IMR-90 (cell line): ENCODE data around the gene COQ8A. TPM values are rescaled to one million over a fixed set of nuclear protein-coding genes. Genes with fewer than 3 reads are reported as not detected.

Experiments
- ATAC-seq: fragments of 200-7000 bp; cut with Tn5 transposase; 2 replicates; pipeline ENCODE4 v1.9.1; 2020; ENCODE audit warnings: low read depth, mild to moderate bottlenecking, moderate library complexity
- BruUV-seq: library from RNA; stranded (reverse); fragments of 400-500 nt; replicated peaks from 2 replicates; lab custom pipeline; 2021; lab: Mats Ljungman, UMichigan
- CTCF ChIA-PET: fragments of 300-600 bp; formaldehyde crosslinking; extraction: SDS; loops from one replicate; lab custom pipeline; 2021; ENCODE audit warnings: antibody characterized with exemption; lab: Yijun Ruan, JAX
- POLR2A ChIA-PET: fragments of 300-600 bp; sonication (Branson Sonifier 250); formaldehyde crosslinking; loops from one replicate; lab custom pipeline; 2022; ENCODE audit warnings: antibody characterized with exemption; ENCODE audit not compliant: unreplicated experiment; lab: Charles Lee
- DNase-seq: peaks from one replicate; pipeline ENCODE4 v3.0.0; 2013
- H2AFZ ChIP-seq: replicated peaks from 2 replicates; pipeline ENCODE3; 2013; ENCODE audit warnings: low read length, mild to moderate bottlenecking; ENCODE audit not compliant: poor library complexity
- H2AK5ac ChIP-seq: 2 replicates; pipeline ENCODE4 v1.6.1; 2013; ENCODE audit warnings: low read depth, low read length, inconsistent platforms
- H2AK9ac ChIP-seq: replicated peaks from 2 replicates; pipeline ENCODE3; 2013; ENCODE audit warnings: mild to moderate bottlenecking, low read depth, low read length, moderate library complexity; ENCODE audit not compliant: poor library complexity
- H2BK120ac ChIP-seq: 2 replicates; pipeline ENCODE4 v1.6.1; 2013; ENCODE audit warnings: low read depth, low read length, inconsistent platforms
- H2BK15ac ChIP-seq: 3 replicates; pipeline ENCODE4 v1.6.1; 2013; ENCODE audit warnings: low read depth, low read length, inconsistent platforms
- H2BK20ac ChIP-seq: 2 replicates; pipeline ENCODE4 v1.6.1; 2013; ENCODE audit warnings: low read depth, mild to moderate bottlenecking, inconsistent platforms, low read length, moderate library complexity
- H2BK5ac ChIP-seq: 2 replicates; pipeline ENCODE4 v1.6.1; 2013; ENCODE audit warnings: mild to moderate bottlenecking, low read depth, low read length, inconsistent platforms; ENCODE audit not compliant: poor library complexity, severe bottlenecking
- H3K14ac ChIP-seq: replicated peaks from 2 replicates; pipeline ENCODE4 v1.6.1; 2013; ENCODE audit warnings: low read depth, low read length, inconsistent platforms
- H3K18ac ChIP-seq: 2 replicates; pipeline ENCODE4 v1.6.1; 2013; ENCODE audit warnings: low read depth, low read length, control low read depth
- H3K23ac ChIP-seq: 2 replicates; pipeline ENCODE4 v1.6.1; 2013; ENCODE audit warnings: low read depth, low read length, inconsistent platforms
- H3K27ac ChIP-seq: 2 replicates; pipeline ENCODE4 v1.5.1; 2013; ENCODE audit warnings: mild to moderate bottlenecking, control low read depth, low read length; ENCODE audit not compliant: insufficient read depth
- H3K27me3 ChIP-seq: 2 replicates; pipeline ENCODE4 v1.6.1; 2013; ENCODE audit warnings: low read length; ENCODE audit not compliant: control insufficient read depth, insufficient read depth
- H3K36me3 ChIP-seq: 2 replicates; pipeline ENCODE4 v1.6.1; 2013; ENCODE audit warnings: low read length, mixed read lengths; ENCODE audit not compliant: control insufficient read depth, insufficient read depth
- H3K4ac ChIP-seq: 2 replicates; pipeline ENCODE4 v1.6.1; 2013; ENCODE audit warnings: low read depth, low read length, inconsistent platforms
- H3K4me1 ChIP-seq: 2 replicates; pipeline ENCODE4 v1.6.1; 2013; ENCODE audit warnings: low read length, mixed read lengths; ENCODE audit not compliant: control insufficient read depth, insufficient read depth
- H3K4me2 ChIP-seq: 2 replicates; pipeline ENCODE4 v1.6.1; 2013; ENCODE audit warnings: low read depth, mild to moderate bottlenecking, control low read depth, low read length, moderate library complexity
- H3K4me3 ChIP-seq: 2 replicates; pipeline ENCODE4 v1.5.1; 2013; ENCODE audit warnings: low read depth, mild to moderate bottlenecking, control low read depth, low read length, moderate library complexity; ENCODE audit not compliant: insufficient read depth
- H3K56ac ChIP-seq: 2 replicates; pipeline ENCODE4 v1.6.1; 2013; ENCODE audit warnings: low read length, inconsistent platforms; ENCODE audit not compliant: insufficient read depth; ENCODE audit errors: extremely low read depth
- H3K79me1 ChIP-seq, 2 experiments: 2 replicates each; pipeline ENCODE4 v1.6.1; 2013; ENCODE audit warnings: low read length in 2 of 2, inconsistent platforms in 1 of 2, low read depth in 1 of 2
- H3K9ac ChIP-seq: 2 replicates; pipeline ENCODE4 v1.6.1; 2013; ENCODE audit warnings: low read depth, low read length, control low read depth
- H3K9me1 ChIP-seq: 2 replicates; pipeline ENCODE4 v1.6.1; 2013; ENCODE audit warnings: low read length, inconsistent platforms; ENCODE audit not compliant: insufficient read depth
- H3K9me3 ChIP-seq: 2 replicates; pipeline ENCODE4 v1.6.1; 2013; ENCODE audit warnings: low read length; ENCODE audit not compliant: control insufficient read depth, insufficient read depth
- H4K20me1 ChIP-seq: 2 replicates; pipeline ENCODE4 v1.6.1; 2013; ENCODE audit warnings: low read length, inconsistent platforms; ENCODE audit not compliant: insufficient read depth
- H4K5ac ChIP-seq: 2 replicates; pipeline ENCODE4 v1.6.1; 2013; ENCODE audit warnings: mild to moderate bottlenecking, low read depth, low read length, control low read depth
- H4K8ac ChIP-seq, 2 experiments: 2 replicates each; pipeline ENCODE4 v1.6.1; 2013; ENCODE audit warnings: low read depth in 2 of 2, low read length in 2 of 2, control low read depth in 1 of 2, inconsistent platforms in 1 of 2
- H4K91ac ChIP-seq: 2 replicates; pipeline ENCODE4 v1.6.1; 2013; ENCODE audit warnings: low read depth, low read length, inconsistent platforms; ENCODE audit not compliant: insufficient read depth
- BHLHE40 ChIP-seq: fragments of 150-350 bp; IDR thresholded peaks from 2 replicates; pipeline ENCODE4 v1.6.1; 2016; ENCODE audit warnings: mild to moderate bottlenecking, low read depth, low read length
- CEBPB ChIP-seq: IDR thresholded peaks from 2 replicates; pipeline ENCODE4 v1.6.1; 2012; ENCODE audit warnings: low read depth, low read length, improper control_type of control experiment
- CHD1 ChIP-seq: IDR thresholded peaks from 2 replicates; pipeline ENCODE4 v1.6.1; 2012; ENCODE audit warnings: low read depth, low read length, improper control_type of control experiment
- ELK1 ChIP-seq: fragments of 150-350 bp; IDR thresholded peaks from 2 replicates; pipeline ENCODE4 v1.6.1; 2016; ENCODE audit warnings: low read depth, mild to moderate bottlenecking, low read length, moderate library complexity, borderline replicate concordance
- FOS ChIP-seq: fragments of 150-350 bp; IDR thresholded peaks from 2 replicates; pipeline ENCODE4 v1.6.1; 2016; ENCODE audit warnings: low read depth, low read length
- MAFK ChIP-seq: IDR thresholded peaks from 2 replicates; pipeline ENCODE4 v1.6.1; 2012; ENCODE audit warnings: low read depth, low read length, improper control_type of control experiment
- MAZ ChIP-seq: IDR thresholded peaks from 2 replicates; pipeline ENCODE4 v1.6.1; 2012; ENCODE audit warnings: low read depth, mild to moderate bottlenecking, low read length, improper control_type of control experiment, moderate library complexity, borderline replicate concordance
- MXI1 ChIP-seq: IDR thresholded peaks from 2 replicates; pipeline ENCODE4 v1.6.1; 2012; ENCODE audit warnings: low read depth, mild to moderate bottlenecking, low read length, moderate library complexity, borderline replicate concordance
- NFE2L2 ChIP-seq: fragments of 150-350 bp; IDR thresholded peaks from 2 replicates; pipeline ENCODE4 v1.6.1; 2016; ENCODE audit warnings: low read depth, mild to moderate bottlenecking, low read length
- POLR2A ChIP-seq: IDR thresholded peaks from 2 replicates; pipeline ENCODE4 v1.6.1; 2012; ENCODE audit warnings: mild to moderate bottlenecking, low read depth, low read length
- RAD21 ChIP-seq: IDR thresholded peaks from 2 replicates; pipeline ENCODE4 v1.6.1; 2012; ENCODE audit warnings: low read length, improper control_type of control experiment
- RCOR1 ChIP-seq: IDR thresholded peaks from 2 replicates; pipeline ENCODE4 v1.6.1; 2012; ENCODE audit warnings: mild to moderate bottlenecking, low read length, improper control_type of control experiment; ENCODE audit not compliant: insufficient replicate concordance
- RFX5 ChIP-seq: IDR thresholded peaks from 2 replicates; pipeline ENCODE4 v1.8.0; 2012; ENCODE audit warnings: low read depth, mild to moderate bottlenecking, low read length, moderate library complexity
- SMC3 ChIP-seq: fragments of 150-350 bp; IDR thresholded peaks from 2 replicates; pipeline ENCODE4 v1.6.1; 2016; ENCODE audit warnings: low read depth, mild to moderate bottlenecking, antibody characterized with exemption, low read length, moderate library complexity
- WGBS, 2 experiments: methylation state at CpG; one replicate each; pipeline versions ENCODE4 v1.1.5 to v1.1.7; 2013; ENCODE audit warnings: missing lambda C conversion rate in 2 of 2; ENCODE audit not compliant: insufficient read length in 1 of 2; ENCODE audit errors: extremely low coverage in 2 of 2; 5-methylcytosine and 5-hydroxymethylcytosine counted together
- dilution Hi-C: fragments of 300-500 bp; cut with HindIII; formaldehyde crosslinking; loops from one replicate; pipeline ENCODE4 v1.14.3; 2018; ENCODE audit warnings: low sequenced_read_pairs; ENCODE audit not compliant: unreplicated experiment
- in situ Hi-C: fragments of 300-500 bp; cut with MboI; formaldehyde crosslinking; loops from 3 replicates; pipeline ENCODE4 v1.14.3; 2019; ENCODE audit warnings: low sequenced_read_pairs, inconsistent platforms, mixed read lengths
- intact Hi-C: fragments of 100-400 bp; cut with micrococcal nuclease; formaldehyde crosslinking; loops from 2 replicates; pipeline ENCODE4 v1.10.0; 2022
- polyA plus RNA-seq, 3 experiments: library from polyadenylated mRNA; depleted of rRNA; stranded (reverse); fragments of >200 nt; gene quantifications; 2 replicates each; pipeline ENCODE4 v1.2.3, GENCODE V29; 2012; ENCODE audit warnings: low replicate concordance in 1 of 3
- total RNA-seq: library from RNA; depleted of rRNA; stranded (reverse); fragments of >200 nt; gene quantifications from 2 replicates; pipeline ENCODE4 v1.2.3, GENCODE V29; 2012
- TF ChIP-seq, protein P1 (sequence below): fragments of 150-350 bp; IDR thresholded peaks from 2 replicates; pipeline ENCODE4 v1.6.1; 2017; ENCODE audit warnings: mild to moderate bottlenecking, antibody characterized with exemption, low read length, low read depth
- TF ChIP-seq, protein P2 (sequence below): conservative IDR thresholded peaks from 2 replicates; pipeline ENCODE4 v1.5.1; 2012; ENCODE audit warnings: mild to moderate bottlenecking, low read depth, low read length, improper control_type of control experiment

Gene COQ8A
- total and polyA plus RNA-seq, 2 of the 4 experiments (the other 2 are of a cell fraction) = 3.8 to 6.1 TPM

- no peak overlapping the region for H3K27ac ChIP-seq
- H4K5ac ChIP-seq = no peak overlapping the region
- H3K4ac ChIP-seq = no peak overlapping the region
- peaks cover 4% of the 10 kb centered on the region; the same call in 1 of the 2 replicates for H3K36me3 ChIP-seq
- in situ Hi-C loops = no loop called here
- BruUV-seq = no TSS peak
- H3K4me3 ChIP-seq = no peak overlapping the region
- ChIA-PET POLR2A (no interaction called here), CTCF (interaction anchor here (0.5 kb wide), 1 partner anchor 167 kb away, joined by 3 read pairs; no protein-coding TSS in a partner anchor)
- H3K79me1 ChIP-seq = no peaks in the 10 kb centered on the region
- no peak overlapping the region for H3K9ac ChIP-seq
- intact Hi-C loops = loop anchor here (10.0 kb wide), 1 partner anchor 437 kb away; the partner anchor contains the start of gene STUM
- DNase-seq = no peak
- ATAC-seq = no peak
- no peak overlapping the region for H3K4me2 ChIP-seq
- H3K56ac ChIP-seq = no peak overlapping the region
- no peaks in the 10 kb centered on the region for H3K9me3 ChIP-seq
- no peak overlapping the region for H2AK5ac ChIP-seq
- H3K18ac ChIP-seq = no peak overlapping the region
- H3K27me3 ChIP-seq = no peaks in the 10 kb centered on the region
- H2BK120ac ChIP-seq = no peak overlapping the region
- H4K91ac ChIP-seq = no peak overlapping the region
- no peak overlapping the region for H2AK9ac ChIP-seq
- no peak overlapping the region for H4K8ac ChIP-seq
- WGBS, 2 experiments = no CpG with 5 or more reads among the region's 12 CpGs
- H3K14ac ChIP-seq = no peak overlapping the region
- no peak overlapping the region for H2BK15ac ChIP-seq
- H3K9me1 ChIP-seq = no peaks in the 10 kb centered on the region
- no peak overlapping the region for H2BK5ac ChIP-seq
- H2BK20ac ChIP-seq = no peak overlapping the region
- peak overlapping the region; percentile 63 for H2AFZ ChIP-seq
- dilution Hi-C loops = no loop called here
- H4K20me1 ChIP-seq = no peaks in the 10 kb centered on the region
- H3K23ac ChIP-seq = no peak overlapping the region
- H3K4me1 ChIP-seq = no peaks in the 10 kb centered on the region
- TF ChIP-seq SMC3 (no peak), RFX5 (no peak), NFE2L2 (no peak), FOS (no peak), CEBPB (no peak), CHD1 (no peak), RCOR1 (no peak), BHLHE40 (no peak), MAFK (no peak), MXI1 (no peak), ELK1 (no peak), POLR2A (no peak), MAZ (no peak), RAD21 (no peak)
- TF ChIP-seq, protein P1, sequence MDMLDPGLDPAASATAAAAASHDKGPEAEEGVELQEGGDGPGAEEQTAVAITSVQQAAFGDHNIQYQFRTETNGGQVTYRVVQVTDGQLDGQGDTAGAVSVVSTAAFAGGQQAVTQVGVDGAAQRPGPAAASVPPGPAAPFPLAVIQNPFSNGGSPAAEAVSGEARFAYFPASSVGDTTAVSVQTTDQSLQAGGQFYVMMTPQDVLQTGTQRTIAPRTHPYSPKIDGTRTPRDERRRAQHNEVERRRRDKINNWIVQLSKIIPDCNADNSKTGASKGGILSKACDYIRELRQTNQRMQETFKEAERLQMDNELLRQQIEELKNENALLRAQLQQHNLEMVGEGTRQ = no peak
- TF ChIP-seq, protein P2, sequence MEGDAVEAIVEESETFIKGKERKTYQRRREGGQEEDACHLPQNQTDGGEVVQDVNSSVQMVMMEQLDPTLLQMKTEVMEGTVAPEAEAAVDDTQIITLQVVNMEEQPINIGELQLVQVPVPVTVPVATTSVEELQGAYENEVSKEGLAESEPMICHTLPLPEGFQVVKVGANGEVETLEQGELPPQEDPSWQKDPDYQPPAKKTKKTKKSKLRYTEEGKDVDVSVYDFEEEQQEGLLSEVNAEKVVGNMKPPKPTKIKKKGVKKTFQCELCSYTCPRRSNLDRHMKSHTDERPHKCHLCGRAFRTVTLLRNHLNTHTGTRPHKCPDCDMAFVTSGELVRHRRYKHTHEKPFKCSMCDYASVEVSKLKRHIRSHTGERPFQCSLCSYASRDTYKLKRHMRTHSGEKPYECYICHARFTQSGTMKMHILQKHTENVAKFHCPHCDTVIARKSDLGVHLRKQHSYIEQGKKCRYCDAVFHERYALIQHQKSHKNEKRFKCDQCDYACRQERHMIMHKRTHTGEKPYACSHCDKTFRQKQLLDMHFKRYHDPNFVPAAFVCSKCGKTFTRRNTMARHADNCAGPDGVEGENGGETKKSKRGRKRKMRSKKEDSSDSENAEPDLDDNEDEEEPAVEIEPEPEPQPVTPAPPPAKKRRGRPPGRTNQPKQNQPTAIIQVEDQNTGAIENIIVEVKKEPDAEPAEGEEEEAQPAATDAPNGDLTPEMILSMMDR = no peak
These were observed 41.3 kb downstream of the COQ8A start for GRCh38 chr1:226981386-226981817.
